Esophagus squamous epithelium (tissue), 5 donors: ENCODE measurements around the gene ACTR1B. TPM values are rescaled to one million over a fixed set of nuclear protein-coding genes. Genes with fewer than 3 reads are reported as not detected.

Source experiments
- DNase-seq: peaks from one replicate; lab custom pipeline; 2025; lab: John Stamatoyannopoulos, UW
- H3K27ac ChIP-seq, 4 donors: fragments of 200-600 bp; sonication (generic); one replicate each; pipeline ENCODE4 v1.5.1; 2016 to 2019; ENCODE audit warnings: mild to moderate bottlenecking in 1 of 4
- H3K27me3 ChIP-seq, 4 donors: fragments of 200-600 bp; sonication (generic); 1 replicate in 3 of 4; 2 replicates in 1 of 4; pipeline versions ENCODE4 v1.5.1 to v1.6.0; 2017 to 2021; ENCODE audit warnings: antibody characterized with exemption in 1 of 4
- H3K36me3 ChIP-seq, 3 donors: fragments of 200-600 bp; sonication (generic); one replicate each; pipeline ENCODE4 v1.5.1; 2016 to 2019
- H3K4me1 ChIP-seq, 3 donors: fragments of 200-600 bp; sonication (generic); one replicate each; pipeline ENCODE4 v1.5.1; 2017 to 2019
- H3K4me3 ChIP-seq, 4 donors: fragments of 200-600 bp; sonication (generic); 1 replicate in 3 of 4; 2 replicates in 1 of 4; pipeline ENCODE4 v1.5.1; 2016 to 2019; ENCODE audit warnings: mild to moderate bottlenecking in 2 of 4, moderate library complexity in 1 of 4
- H3K9me3 ChIP-seq, 3 donors: fragments of 200-600 bp; sonication (generic); one replicate each; pipeline ENCODE4 v1.5.1; 2016 to 2019
- CTCF ChIP-seq, 6 experiments: fragments of 450-650 bp in 4 of 6; fragments of 200-600 bp in 2 of 6; sonication (generic) in 2 of 6; IDR thresholded peaks; one replicate each; pipeline ENCODE4 v1.5.1; 2016 to 2019; ENCODE audit warnings: antibody characterized with exemption in 6 of 6, mild to moderate bottlenecking in 4 of 6, moderate library complexity in 4 of 6
- POLR2A ChIP-seq, 4 donors: fragments of 450-650 bp; IDR thresholded peaks; one replicate each; pipeline ENCODE4 v1.6.1; 2017; ENCODE audit warnings: antibody characterized with exemption in 4 of 4, mild to moderate bottlenecking in 4 of 4, moderate library complexity in 3 of 4
- WGBS, 2 donors: methylation state at CpG; one replicate each; pipeline ENCODE4 v1.1.5; 2018; 5-methylcytosine and 5-hydroxymethylcytosine counted together
- intact Hi-C: fragments of 100-400 bp; cut with DNase I; formaldehyde crosslinking; loops from one replicate; pipeline ENCODE4 v1.15.0; 2022
- total RNA-seq, 4 donors: library from RNA; depleted of rRNA; stranded (reverse); fragments of >200 nt; gene quantifications; one replicate each; pipeline ENCODE4 v1.1.0, GENCODE V29; 2016
- donor health status: DM: yes; HTN: yes; CAD: no.

ACTR1B gene
- total RNA-seq, 4 donors from 2014 or later: 29.3 to 57.8 (median 47.5) TPM

GRCh38 chr2:97708048-97708380 is 44.2 kb upstream of the ACTR1B start:
- WGBS, 2 donors: 71 to 87% methylated on average over 3 to 4 of the region's 4 CpGs
- TF ChIP-seq CTCF (IDR thresholded peaks at IDR 0.05): no peak
- no peak for TF ChIP-seq POLR2A (IDR thresholded peaks at IDR 0.05)
- no peaks in the 10 kb centered on the region for H3K36me3 ChIP-seq
- DNase-seq: no peak
- no peaks in the 10 kb centered on the region for H3K4me1 ChIP-seq
- no peaks in the 10 kb centered on the region for H3K9me3 ChIP-seq
- H3K4me3 ChIP-seq: no peak overlapping the region
- peaks cover 0 to 13% (median 0%) of the 10 kb centered on the region in 4 donors for H3K27me3 ChIP-seq
- H3K27ac ChIP-seq: no peak overlapping the region
- intact Hi-C loops: loop anchor here (10.0 kb wide), 1 partner anchor 677 kb away; no protein-coding TSS in a partner anchor

DNA sequence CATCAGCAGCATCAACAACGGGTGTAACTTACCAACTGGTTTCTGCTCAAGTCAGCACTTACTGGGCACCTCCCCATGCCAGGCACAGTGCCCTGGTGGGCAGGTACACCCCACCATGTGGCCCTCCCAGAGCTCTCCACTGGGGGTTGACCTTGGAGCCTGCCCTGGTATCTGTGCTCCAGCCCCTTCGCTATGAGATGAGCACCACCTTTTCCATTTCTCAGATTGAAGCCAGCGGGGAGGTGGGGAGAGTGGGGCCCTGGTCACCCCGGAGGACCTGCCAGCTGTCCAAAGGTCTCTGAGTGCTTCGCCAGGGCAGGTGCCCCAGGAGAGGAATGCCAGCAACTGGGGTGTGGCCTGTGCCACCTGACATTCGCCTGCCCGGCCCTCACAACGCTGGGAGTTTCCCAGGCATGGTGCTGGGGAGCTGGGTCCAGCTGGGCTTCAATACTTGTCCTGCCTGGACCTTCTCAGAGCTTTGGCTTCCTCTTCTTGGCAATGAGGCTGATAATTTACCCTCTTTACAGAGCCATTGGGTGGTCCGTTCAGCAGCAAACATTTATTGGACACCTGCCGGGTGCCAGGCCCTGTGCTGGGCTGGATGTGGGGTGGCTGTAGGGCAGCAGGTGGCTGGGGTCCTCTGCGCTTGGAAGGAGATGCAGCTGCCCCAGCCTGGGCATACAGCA is 43.7 kb upstream of the ACTR1B start:
- H3K27ac ChIP-seq: no peak overlapping the region
- TF ChIP-seq CTCF (IDR thresholded peaks at IDR 0.05) (no peak), POLR2A (IDR thresholded peaks at IDR 0.05) (no peak)
- no peaks in the 10 kb centered on the region for H3K4me1 ChIP-seq
- H3K9me3 ChIP-seq: no peaks in the 10 kb centered on the region
- peaks cover 0 to 13% (median 0%) of the 10 kb centered on the region in 4 donors for H3K27me3 ChIP-seq
- H3K36me3 ChIP-seq: no peaks in the 10 kb centered on the region
- WGBS, 2 donors: 51 to 62% methylated on average over 2 to 7 of the region's 11 CpGs
- H3K4me3 ChIP-seq: no peak overlapping the region
- no peak for DNase-seq
- intact Hi-C loops: loop anchor here (10.0 kb wide), 1 partner anchor 677 kb away; no protein-coding TSS in a partner anchor

DNA sequence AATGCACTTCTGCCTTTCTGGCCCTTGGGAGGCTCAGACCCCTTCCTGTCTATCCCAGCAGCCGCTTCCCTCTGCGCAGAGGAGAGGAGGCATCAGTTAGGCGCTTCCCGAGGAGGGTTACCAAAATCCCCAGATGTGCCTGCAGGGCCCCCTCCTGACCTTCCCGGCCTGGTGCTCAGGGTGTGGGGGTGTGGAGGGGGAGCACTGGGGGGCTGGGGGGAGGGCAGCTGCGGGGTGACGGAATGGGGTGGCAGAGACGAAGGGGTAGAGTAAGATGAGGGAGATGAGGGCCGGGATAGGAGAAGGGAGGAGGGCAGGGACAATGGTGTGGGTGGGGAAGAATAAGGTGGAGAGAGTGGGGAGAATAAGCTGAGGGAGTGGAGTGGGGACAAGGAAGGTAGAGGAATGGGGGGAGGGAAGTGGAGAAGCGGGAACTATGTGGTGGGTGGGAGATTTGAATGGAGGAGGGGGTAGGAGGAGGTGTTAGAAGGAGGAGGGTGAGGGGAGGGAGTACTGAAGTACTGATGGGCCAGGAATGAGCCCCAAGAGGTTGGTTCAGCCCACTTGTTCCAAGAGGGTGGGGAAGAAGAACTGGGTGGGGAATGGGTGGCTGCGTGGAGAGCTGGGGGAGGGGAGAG is 43.0 kb upstream of the ACTR1B start:
- DNase-seq: no peak
- Histone ChIP-seq H3K4me1 (no peaks in the 10 kb centered on the region), H3K27me3 (peaks cover 0 to 13% (median 0%) of the 10 kb centered on the region in 4 donors), H3K27ac (no peak overlapping the region), H3K4me3 (no peak overlapping the region), H3K9me3 (no peaks in the 10 kb centered on the region), H3K36me3 (no peaks in the 10 kb centered on the region)
- intact Hi-C loops: loop anchor here (10.0 kb wide), 1 partner anchor 678 kb away; no protein-coding TSS in a partner anchor
- WGBS, 2 donors: 50 to 78% methylated on average over 3 to 6 of the region's 11 CpGs
- TF ChIP-seq POLR2A (IDR thresholded peaks at IDR 0.05): no peak
- TF ChIP-seq CTCF (IDR thresholded peaks at IDR 0.05): no peak

- intact Hi-C loops: loop anchor here (10.0 kb wide), 1 partner anchor 679 kb away; no protein-coding TSS in a partner anchor
- TF ChIP-seq CTCF (IDR thresholded peaks at IDR 0.05): no peak
- TF ChIP-seq POLR2A (IDR thresholded peaks at IDR 0.05): no peak
Observed at GRCh38 chr2:97706112-97706511, 42.3 kb upstream of the ACTR1B start.

DNA sequence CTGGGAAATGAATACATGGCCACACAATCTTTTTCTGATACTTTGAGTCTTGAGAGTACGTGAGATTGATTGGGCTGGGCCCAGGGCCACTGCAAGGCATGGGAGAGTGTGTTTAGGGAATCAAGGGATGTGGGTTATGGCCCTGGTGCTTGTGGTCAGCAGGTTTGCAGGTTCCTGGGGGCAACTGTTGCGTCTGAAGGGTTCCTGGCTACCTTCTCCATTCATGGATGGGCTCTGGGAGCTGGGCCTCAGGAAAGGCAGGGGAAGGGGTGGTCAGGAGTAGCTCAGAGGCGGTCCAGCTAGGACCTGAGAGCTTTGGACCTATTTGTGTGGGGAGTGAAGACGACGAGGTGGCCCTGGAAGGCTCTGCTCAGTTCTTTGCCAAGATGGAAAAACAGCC is 41.1 kb upstream of the ACTR1B start:
- no peak for DNase-seq
- 80 to 85% methylated on average over 5 of the region's 5 CpGs for WGBS, 2 donors
- H3K9me3 ChIP-seq: no peaks in the 10 kb centered on the region
- no peaks in the 10 kb centered on the region for H3K36me3 ChIP-seq
- H3K4me1 ChIP-seq: no peaks in the 10 kb centered on the region
- no peak overlapping the region for H3K4me3 ChIP-seq
- intact Hi-C loops: loop anchor here (10.0 kb wide), 1 partner anchor 680 kb away; no protein-coding TSS in a partner anchor
- peaks cover 0 to 13% (median 0%) of the 10 kb centered on the region in 4 donors for H3K27me3 ChIP-seq
- H3K27ac ChIP-seq: no peak overlapping the region
- no peak for TF ChIP-seq POLR2A (IDR thresholded peaks at IDR 0.05)
- no peak for TF ChIP-seq CTCF (IDR thresholded peaks at IDR 0.05)

More at GRCh38 chr2:97706112-97706511, 42.3 kb upstream of the ACTR1B start:
- DNase-seq: no peak
- Histone ChIP-seq H3K9me3 (no peaks in the 10 kb centered on the region), H3K36me3 (no peaks in the 10 kb centered on the region), H3K4me3 (no peak overlapping the region), H3K4me1 (no peaks in the 10 kb centered on the region), H3K27ac (no peak overlapping the region), H3K27me3 (peaks cover 0 to 13% (median 0%) of the 10 kb centered on the region in 4 donors)
- 94% methylated on average over 13 of the region's 13 CpGs for WGBS, 2 donors
